Measurements from ENCODE around the gene GLI1. TPM values are rescaled to one million over a fixed set of nuclear protein-coding genes. Genes with fewer than 3 reads are reported as not detected.
"Not testable (repeated sequence)": the region's sequence is repeated elsewhere in the genome, so short reads cannot be mapped to it uniquely, and the experiment has no call there.

Gene GLI1
- 23.9 TPM for polyA plus RNA-seq (ENCODE audit: insufficient read length)
- long read RNA-seq, donor 1, partial matches to known transcripts, result 6 of 8 reads
- long read RNA-seq, donor 1, other reads (novel, unspliced or antisense), result 0 of 8 reads
- long read RNA-seq, donor 2, result 0 reads
- long read RNA-seq, donor 3, result 0 reads
- long read RNA-seq, donor 4, result 0 reads
- long read RNA-seq, donor 5, result 0 reads
- long read RNA-seq, donor 6, partial matches to known transcripts, result 0 of 1 reads
- long read RNA-seq, donor 6, other reads (novel, unspliced or antisense), result 0 of 1 reads
- long read RNA-seq, donor 7, result 0 reads
- long read RNA-seq, donor 8, result 0 reads

DNA sequence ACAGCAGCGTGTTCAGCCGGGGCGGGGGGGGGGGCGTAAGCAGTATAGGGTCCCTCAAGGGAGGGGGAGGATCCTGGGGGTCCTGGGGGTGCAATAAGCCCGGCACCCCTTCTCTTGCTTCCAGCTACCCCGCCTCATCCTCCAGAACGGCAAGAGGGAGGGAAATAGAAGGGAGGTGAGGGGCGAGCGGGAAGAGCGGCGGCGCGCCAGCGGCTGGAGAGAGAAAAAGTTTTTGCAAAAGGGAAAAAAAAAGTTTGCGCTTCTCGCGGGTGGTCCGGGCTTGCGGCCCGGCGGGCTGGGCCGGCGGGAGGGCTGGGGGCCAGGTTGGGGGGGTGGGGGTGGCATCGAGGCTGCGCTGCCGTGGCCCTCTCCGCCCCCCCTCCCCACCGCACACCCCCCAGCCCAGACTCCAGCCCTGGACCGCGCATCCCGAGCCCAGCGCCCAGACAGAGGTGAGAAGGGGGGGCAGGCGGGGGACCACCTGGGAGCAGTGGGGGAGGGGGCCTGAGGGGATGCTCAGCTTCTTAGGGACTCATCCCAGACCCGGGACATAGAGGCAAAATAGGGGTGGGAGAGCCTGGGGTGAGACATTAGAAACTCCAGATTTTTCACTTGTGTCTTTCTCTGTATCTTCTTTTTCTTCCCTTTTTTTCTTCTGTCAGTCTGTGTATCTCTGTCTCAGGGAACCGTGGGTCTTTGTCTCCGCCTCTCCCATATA, at the start of gene GLI1:
Gene GLI1, plus strand, starts transcription at position 36 of the 718 bp plus-strand sequence. CDS start 3,907 bp downstream, outside the sequence.
- no peak for DNase-seq

DNA sequence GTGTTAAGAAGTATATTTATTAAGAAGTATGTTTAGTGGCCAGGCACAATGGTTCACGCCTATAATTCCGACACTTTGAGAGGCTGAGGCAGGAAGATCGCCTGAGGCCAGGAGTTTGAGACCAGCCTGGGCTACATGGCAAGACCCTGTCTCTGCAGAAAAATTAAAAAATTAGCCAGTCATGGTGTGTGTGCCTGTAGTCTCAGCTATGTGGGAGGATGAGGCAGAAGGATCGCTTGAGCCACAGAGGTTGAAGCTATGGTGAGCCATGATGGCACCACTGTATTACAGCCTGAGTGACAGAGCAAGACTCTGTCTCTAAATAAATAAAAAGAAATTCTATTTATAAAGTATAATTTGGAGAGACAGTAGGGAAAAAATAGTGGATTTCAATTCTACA, 49.1 kb upstream of the GLI1 start:
- DNase-seq, result no peak

DNA sequence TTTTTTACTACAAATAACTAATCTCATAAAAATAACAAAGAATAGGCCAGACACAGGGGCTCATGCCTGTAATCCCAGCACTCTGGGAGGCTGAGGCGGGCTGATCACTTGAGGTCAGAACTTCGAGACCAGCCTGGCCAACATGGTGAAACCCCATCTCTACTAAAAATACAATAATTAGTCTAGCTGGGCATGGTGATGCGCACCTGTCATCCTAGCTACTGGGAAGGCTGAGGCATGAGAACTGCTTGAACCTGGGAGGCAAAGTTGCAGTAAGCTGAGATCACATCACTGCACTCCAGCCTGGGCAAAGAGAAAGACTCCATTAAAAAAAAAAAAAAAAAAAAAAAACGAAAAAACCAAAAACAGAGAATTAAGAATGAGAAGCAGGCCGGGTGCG, 45.4 kb upstream of the GLI1 start:
- not testable (repeated sequence) for DNase-seq

GRCh38 chr12:57415088-57415487, 44.5 kb upstream of the GLI1 start:
- DNase-seq, result no peak

GRCh38 chr12:57416039-57416996, 43.3 kb upstream of the GLI1 start:
- DNase-seq, result no peak

DNA sequence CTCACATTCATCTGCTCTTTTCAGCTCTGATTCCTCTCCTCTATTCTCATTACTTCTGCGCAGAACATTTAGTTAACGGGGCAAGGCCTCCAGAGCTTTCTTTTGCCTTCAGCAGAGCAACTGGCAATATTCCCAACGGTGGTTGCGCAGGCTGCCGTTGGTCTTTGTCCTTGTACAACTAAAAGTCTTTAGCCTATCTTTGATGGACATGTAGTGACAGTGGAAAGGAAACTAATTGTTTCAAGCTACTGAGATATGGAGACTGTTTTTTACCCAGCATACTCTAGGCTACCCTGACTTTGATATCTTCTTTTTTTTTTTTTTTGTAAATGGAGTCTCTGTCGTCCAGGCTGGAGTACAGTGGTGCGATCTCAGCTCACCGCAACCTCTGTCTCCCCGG, 41.3 kb upstream of the GLI1 start:
- no peak for DNase-seq

DNA sequence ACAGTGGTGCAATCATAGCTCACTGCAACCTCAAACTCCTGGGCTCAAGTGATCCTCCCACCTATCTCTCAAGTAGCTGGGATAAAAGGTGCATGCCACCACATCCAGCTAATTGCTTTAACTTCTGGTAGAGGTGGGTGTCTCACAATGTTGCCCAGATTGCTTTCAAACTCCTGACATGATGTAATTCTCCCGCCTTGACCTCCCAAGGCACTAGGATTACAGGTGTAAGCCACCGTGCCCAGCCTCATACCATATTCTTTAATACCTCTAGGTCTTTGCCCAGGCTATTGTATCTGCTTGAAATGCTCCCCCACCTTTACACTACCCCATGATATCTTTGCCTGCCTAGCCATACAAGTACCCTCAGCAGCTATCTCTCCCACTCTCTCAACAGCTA, 40.1 kb upstream of the GLI1 start:
- DNase-seq, result no peak

- no peak for DNase-seq
These were observed 39.1 kb upstream of the GLI1 start for GRCh38 chr12:57420482-57420881.

GRCh38 chr12:57426948-57427347, 32.6 kb upstream of the GLI1 start:
- DNase-seq, result not testable (repeated sequence)

GRCh38 chr12:57428965-57429364, 30.6 kb upstream of the GLI1 start:
- no peak for DNase-seq

GRCh38 chr12:57429473-57430111, 30.0 kb upstream of the GLI1 start:
- DNase-seq, result no peak

DNA sequence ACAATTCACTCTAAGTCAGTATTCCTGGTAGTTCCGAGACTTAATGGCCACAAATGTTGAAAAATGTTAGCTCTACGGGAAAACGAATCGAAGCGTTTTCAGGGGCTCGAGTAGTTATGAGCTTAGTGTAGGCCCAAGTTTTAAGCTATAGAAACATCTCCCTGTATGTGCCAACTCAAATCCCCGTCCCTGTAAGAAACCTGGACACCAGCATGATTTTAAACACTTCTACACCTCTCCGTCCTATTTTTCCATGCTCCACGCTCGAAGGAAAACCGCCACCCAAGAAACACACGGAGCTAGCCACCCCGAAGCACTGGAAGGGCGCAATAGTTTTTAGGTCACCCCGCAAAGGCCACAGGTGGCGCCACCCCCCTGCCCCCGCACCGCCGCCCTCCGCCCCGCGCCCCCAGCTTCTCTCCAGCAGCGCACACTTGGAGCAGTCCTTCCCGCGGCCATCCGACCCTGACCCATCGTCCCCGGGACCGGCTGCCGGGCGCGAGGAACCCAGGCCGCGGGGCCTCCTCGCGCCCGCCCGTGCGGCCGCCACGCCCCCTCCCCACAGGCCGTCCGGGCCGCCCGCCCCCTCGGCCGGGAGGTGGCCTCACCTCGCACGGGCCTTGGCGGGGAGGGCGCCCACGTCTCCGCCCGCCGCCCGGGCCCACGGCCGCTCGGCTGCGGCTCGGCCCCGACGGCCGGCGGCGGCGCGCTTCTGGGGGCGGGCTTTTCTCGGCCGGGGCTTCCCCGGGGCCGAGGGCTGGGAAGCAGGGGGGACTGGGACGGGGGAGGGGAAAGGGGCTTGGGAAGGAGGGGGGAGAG, 29.3 kb upstream of the GLI1 start:
- DNase-seq, result no peak

DNA sequence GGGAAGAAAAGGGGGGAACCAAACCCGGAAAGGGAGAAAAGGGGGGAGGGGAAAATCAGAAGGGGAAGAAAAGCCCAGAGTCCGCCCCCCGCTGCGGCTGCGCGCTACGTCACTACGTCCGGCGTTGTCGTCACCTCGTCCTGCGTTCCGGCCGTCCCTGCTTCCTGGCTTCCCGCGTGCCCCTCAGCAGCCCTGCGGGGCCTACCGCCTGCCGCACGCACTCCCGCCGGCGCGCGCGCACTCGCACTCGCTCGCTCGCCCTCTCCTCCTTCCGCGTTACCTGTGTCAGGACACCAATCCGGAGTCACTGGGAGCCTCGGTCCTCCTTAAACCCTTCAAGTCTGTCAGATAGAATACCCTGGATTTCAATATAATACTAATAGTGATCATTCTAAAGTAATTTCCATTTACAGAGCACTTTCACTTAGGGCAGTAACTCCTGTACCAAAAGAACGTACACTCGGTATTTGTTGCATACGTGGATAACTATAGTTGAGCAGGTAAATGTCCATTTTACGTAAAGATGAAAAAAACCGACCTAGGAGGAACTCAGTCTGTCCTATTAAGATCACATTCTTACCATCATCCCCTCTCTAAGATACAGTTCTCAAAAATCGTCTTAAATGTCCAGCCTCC, 28.5 kb upstream of the GLI1 start, which contains the start of gene R3HDM2:
Gene R3HDM2, minus strand, starts transcription at position 113 of the 636 bp plus-strand sequence. CDS start 120,615 bp downstream, outside the sequence.
- DNase-seq, result peak; percentile 91

DNA sequence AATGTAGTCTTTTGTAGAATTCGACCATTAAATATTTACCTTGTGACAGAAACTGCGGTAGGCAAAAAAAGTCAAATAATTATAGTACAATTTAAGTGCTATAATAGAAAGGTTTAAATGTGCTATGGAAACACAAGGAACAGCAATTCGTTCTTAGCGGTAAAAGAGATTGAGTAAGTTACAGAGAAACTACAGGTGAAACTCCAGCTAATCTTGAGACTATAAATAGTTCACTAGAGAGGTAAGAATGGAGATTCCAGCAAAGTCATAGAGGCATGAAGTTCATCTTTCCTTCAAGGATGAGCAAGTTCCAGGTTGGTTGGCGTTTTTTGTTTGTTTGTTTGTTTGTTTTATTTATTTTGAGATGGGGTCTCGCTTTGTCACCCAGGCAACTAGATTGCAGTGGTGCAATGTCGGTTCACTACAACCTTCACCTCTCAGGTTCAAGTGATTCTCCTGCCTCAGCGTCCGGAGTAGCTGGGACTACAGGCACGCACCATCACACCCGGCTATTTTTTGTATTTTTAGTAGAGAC, 27.9 kb upstream of the GLI1 start:
- DNase-seq, result no peak

GRCh38 chr12:57433370-57433769, 26.2 kb upstream of the GLI1 start:
- DNase-seq, result no peak

GRCh38 chr12:57434517-57435223, 24.9 kb upstream of the GLI1 start, which contains the start of gene INHBC:
Gene INHBC, plus strand, starts transcription at chr12:57434784. Its CDS starts 103 bp downstream, at chr12:57434887.
- DNase-seq, result no peak

DNA sequence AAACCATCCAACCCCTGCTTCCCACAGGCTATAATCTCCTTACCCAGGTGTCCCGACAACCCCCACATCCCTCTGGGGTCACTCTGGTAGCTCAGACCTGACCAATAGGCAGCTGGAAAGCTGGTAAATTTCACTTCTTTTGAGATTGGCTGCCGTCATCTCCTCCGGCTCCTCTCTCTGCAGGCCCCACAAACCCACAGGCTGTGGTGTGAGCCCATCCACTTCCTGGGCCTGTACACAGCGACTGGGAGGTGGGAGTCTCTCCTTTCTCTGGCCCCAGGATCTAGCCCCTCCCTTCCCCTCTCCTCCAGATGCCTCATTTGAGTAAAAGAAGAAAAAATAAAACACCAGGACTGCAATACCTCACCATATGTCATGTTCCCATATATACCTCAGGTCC, 24.3 kb upstream of the GLI1 start:
- no peak for DNase-seq

GRCh38 chr12:57438400-57438799, 21.2 kb upstream of the GLI1 start:
- no peak for DNase-seq

DNA sequence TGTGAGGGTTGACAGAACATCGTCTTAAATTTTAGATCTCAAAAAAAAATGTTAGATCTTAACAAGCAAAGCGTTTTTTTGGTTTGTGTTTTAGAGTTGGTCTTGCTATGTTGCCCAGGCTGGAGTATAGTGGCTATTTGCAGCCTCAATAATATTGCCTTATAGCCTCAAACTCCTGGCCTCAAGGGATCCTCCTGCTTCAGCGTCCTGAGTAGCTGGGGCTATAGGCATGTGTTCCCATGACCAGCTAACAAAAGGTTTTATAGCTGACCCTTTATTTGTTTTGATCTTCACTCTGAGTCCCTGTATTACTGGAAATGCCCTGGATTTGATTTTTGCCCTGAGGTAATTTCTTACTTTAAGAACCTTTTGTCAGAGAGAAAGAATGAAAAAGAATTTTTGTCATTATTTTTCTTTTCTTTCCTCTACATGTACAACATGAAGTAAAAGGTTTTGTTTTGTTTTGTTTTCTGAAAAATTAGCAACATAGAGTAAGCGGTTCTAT, 19.8 kb upstream of the GLI1 start:
- DNase-seq, result no peak

Measured in left kidney (tissue), 8 donors.